Measurements from ENCODE around the gene ATR.

DNA sequence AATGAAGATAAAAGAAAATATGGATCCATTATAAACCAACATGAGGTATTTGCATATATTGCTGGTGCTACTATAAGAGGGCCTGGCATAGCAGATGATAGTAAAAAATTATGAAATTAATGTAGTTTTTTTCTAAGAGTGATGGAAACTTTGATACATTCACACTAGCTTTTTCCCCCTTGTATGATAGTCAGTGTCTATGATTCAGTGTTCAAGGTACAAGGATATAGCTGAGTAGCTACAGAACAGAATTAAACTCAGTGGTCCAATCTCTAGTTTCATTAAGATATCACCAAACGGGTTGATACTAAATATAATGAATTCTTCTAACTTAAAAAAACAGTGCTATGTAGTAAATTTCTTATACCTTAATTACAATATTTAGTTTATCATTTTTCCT, 80.8 kb downstream of the ATR start:
- TF ChIP-seq EP300 (IDR thresholded peaks at IDR 0.05) (no peak), POLR2A (IDR thresholded peaks at IDR 0.05) (no peak), POLR2AphosphoS5 (IDR thresholded peaks at IDR 0.05) (no peak)
- TF ChIP-seq, protein P1, sequence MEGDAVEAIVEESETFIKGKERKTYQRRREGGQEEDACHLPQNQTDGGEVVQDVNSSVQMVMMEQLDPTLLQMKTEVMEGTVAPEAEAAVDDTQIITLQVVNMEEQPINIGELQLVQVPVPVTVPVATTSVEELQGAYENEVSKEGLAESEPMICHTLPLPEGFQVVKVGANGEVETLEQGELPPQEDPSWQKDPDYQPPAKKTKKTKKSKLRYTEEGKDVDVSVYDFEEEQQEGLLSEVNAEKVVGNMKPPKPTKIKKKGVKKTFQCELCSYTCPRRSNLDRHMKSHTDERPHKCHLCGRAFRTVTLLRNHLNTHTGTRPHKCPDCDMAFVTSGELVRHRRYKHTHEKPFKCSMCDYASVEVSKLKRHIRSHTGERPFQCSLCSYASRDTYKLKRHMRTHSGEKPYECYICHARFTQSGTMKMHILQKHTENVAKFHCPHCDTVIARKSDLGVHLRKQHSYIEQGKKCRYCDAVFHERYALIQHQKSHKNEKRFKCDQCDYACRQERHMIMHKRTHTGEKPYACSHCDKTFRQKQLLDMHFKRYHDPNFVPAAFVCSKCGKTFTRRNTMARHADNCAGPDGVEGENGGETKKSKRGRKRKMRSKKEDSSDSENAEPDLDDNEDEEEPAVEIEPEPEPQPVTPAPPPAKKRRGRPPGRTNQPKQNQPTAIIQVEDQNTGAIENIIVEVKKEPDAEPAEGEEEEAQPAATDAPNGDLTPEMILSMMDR (IDR thresholded peaks at IDR 0.05), result no peak

All from upper lobe of left lung (tissue), 4 donors.